Effector memory CD8-positive, alpha-beta T cell (primary cell): ENCODE results near the gene OR2AT4.
"Not testable (repeated sequence)": the region's sequence is repeated elsewhere in the genome, so short reads cannot be mapped to it uniquely, and the experiment has no call there.

Experiments
- ATAC-seq: fragments of 150-1000 bp; cut with Tn5 transposase; replicated peaks from 2 replicates; pipeline ENCODE4 v1.10.0; 2021; ENCODE audit warnings: mild to moderate bottlenecking, moderate library complexity
- DNase-seq, 3 experiments: peaks; one replicate each; pipeline ENCODE4 v3.0.0; 2021
- H3K27ac Mint-ChIP-seq, 2 donors: one replicate each; pipeline ENCODE4 v1.8.0; 2022; ENCODE audit warnings: mild to moderate bottlenecking in 2 of 2, mixed read lengths in 2 of 2, moderate library complexity in 2 of 2
- H3K27me3 Mint-ChIP-seq, 2 donors: one replicate each; pipeline ENCODE4 v1.8.0; 2022; ENCODE audit warnings: mixed read lengths in 2 of 2
- H3K36me3 Mint-ChIP-seq: one replicate; pipeline ENCODE4 v1.8.0; 2022; ENCODE audit warnings: mild to moderate bottlenecking, moderate library complexity, mixed read lengths; ENCODE audit not compliant: insufficient read depth
- H3K4me1 Mint-ChIP-seq, 2 donors: one replicate each; pipeline ENCODE4 v1.8.0; 2022; ENCODE audit warnings: low read depth in 2 of 2, mixed read lengths in 2 of 2
- H3K4me3 Mint-ChIP-seq, 2 donors: one replicate each; pipeline ENCODE4 v1.8.0; 2022; ENCODE audit warnings: mild to moderate bottlenecking in 2 of 2, mixed read lengths in 2 of 2, moderate library complexity in 2 of 2
- H3K9me3 Mint-ChIP-seq, 2 donors: one replicate each; pipeline ENCODE4 v1.8.0; 2022; ENCODE audit warnings: mixed read lengths in 2 of 2

The OR2AT4 gene

GRCh38 chr11:75046668-75047067 is 50.0 kb downstream of the OR2AT4 start:
- H3K36me3 Mint-ChIP-seq, H3K27ac Mint-ChIP-seq, H3K27me3 Mint-ChIP-seq, H3K4me3 Mint-ChIP-seq, DNase-seq, H3K4me1 Mint-ChIP-seq, ATAC-seq, H3K9me3 Mint-ChIP-seq: not testable (repeated sequence)

- not testable (repeated sequence) for ATAC-seq, H3K4me1 Mint-ChIP-seq, H3K36me3 Mint-ChIP-seq, H3K9me3 Mint-ChIP-seq, H3K4me3 Mint-ChIP-seq, H3K27ac Mint-ChIP-seq, DNase-seq
- H3K27me3 Mint-ChIP-seq = peaks cover 12 to 18% of the 10 kb centered on the region in 2 donors
These were observed 52.1 kb downstream of the OR2AT4 start for GRCh38 chr11:75044381-75045170.

GRCh38 chr11:75041821-75042220 is 54.9 kb downstream of the OR2AT4 start:
- not testable (repeated sequence) for H3K4me3 Mint-ChIP-seq, H3K36me3 Mint-ChIP-seq, ATAC-seq, H3K27ac Mint-ChIP-seq, H3K4me1 Mint-ChIP-seq, DNase-seq, H3K9me3 Mint-ChIP-seq
- peaks cover 12 to 18% of the 10 kb centered on the region in 2 donors for H3K27me3 Mint-ChIP-seq

- Mint-ChIP-seq H3K36me3 (no peaks in the 10 kb centered on the region), H3K4me3 (no peak overlapping the region), H3K27ac (no peak overlapping the region), H3K27me3 (peaks cover 12 to 18% of the 10 kb centered on the region in 2 donors), H3K9me3 (no peaks in the 10 kb centered on the region), H3K4me1 (no peaks in the 10 kb centered on the region)
- ATAC-seq (no peak), DNase-seq (no peak)
These were observed 55.4 kb downstream of the OR2AT4 start for GRCh38 chr11:75041263-75041662.

- Mint-ChIP-seq H3K27ac (no peak overlapping the region), H3K4me1 (peaks cover 0 to 8% of the 10 kb centered on the region in 2 donors), H3K27me3 (peaks cover 12 to 18% of the 10 kb centered on the region in 2 donors), H3K4me3 (no peak overlapping the region), H3K9me3 (no peaks in the 10 kb centered on the region), H3K36me3 (no peaks in the 10 kb centered on the region)
- no peak for ATAC-seq
- DNase-seq = no peak
These were observed 56.4 kb downstream of the OR2AT4 start for GRCh38 chr11:75040167-75040770.

- H3K36me3 Mint-ChIP-seq = no peaks in the 10 kb centered on the region
- no peak overlapping the region for H3K4me3 Mint-ChIP-seq
These were observed 60.6 kb downstream of the OR2AT4 start for GRCh38 chr11:75035911-75036565.

GRCh38 chr11:75035256-75035655 is 61.4 kb downstream of the OR2AT4 start:
- H3K4me1 Mint-ChIP-seq = peaks cover 0 to 8% of the 10 kb centered on the region in 2 donors
- ATAC-seq (no peak), DNase-seq (no peak)
- H3K9me3 Mint-ChIP-seq = no peaks in the 10 kb centered on the region
- H3K27ac Mint-ChIP-seq = no peak overlapping the region
- peaks cover 0 to 7% of the 10 kb centered on the region in 2 donors for H3K27me3 Mint-ChIP-seq
- no peaks in the 10 kb centered on the region for H3K36me3 Mint-ChIP-seq
- no peak overlapping the region for H3K4me3 Mint-ChIP-seq

More at GRCh38 chr11:75035911-75036565, 60.6 kb downstream of the OR2AT4 start:
- Mint-ChIP-seq H3K27me3 (peaks cover 6 to 15% of the 10 kb centered on the region in 2 donors), H3K9me3 (no peaks in the 10 kb centered on the region), H3K4me1 (peaks cover 0 to 8% of the 10 kb centered on the region in 2 donors), H3K27ac (no peak overlapping the region)
- ATAC-seq = no peak
- no peak for DNase-seq

GRCh38 chr11:75033916-75034315 is 62.8 kb downstream of the OR2AT4 start:
- H3K36me3 Mint-ChIP-seq = no peaks in the 10 kb centered on the region
- DNase-seq (no peak), ATAC-seq (no peak)
- no peak overlapping the region for H3K4me3 Mint-ChIP-seq
- no peak overlapping the region for H3K27ac Mint-ChIP-seq
- H3K9me3 Mint-ChIP-seq = no peaks in the 10 kb centered on the region
- peaks cover 0 to 8% of the 10 kb centered on the region in 2 donors for H3K4me1 Mint-ChIP-seq
- peaks cover 0 to 4% of the 10 kb centered on the region in 2 donors for H3K27me3 Mint-ChIP-seq

GRCh38 chr11:75032550-75032935 is 64.1 kb downstream of the OR2AT4 start:
- no peaks in the 10 kb centered on the region for H3K9me3 Mint-ChIP-seq

GRCh38 chr11:75031771-75032549 is 64.7 kb downstream of the OR2AT4 start:
- no peaks in the 10 kb centered on the region for H3K36me3 Mint-ChIP-seq
- no peaks in the 10 kb centered on the region for H3K9me3 Mint-ChIP-seq
- ATAC-seq (peak; percentile 31), DNase-seq (peak; percentile 35 to 51 (median 38))
- peaks cover 0 to 4% of the 10 kb centered on the region in 2 donors for H3K27me3 Mint-ChIP-seq
- H3K4me1 Mint-ChIP-seq = peaks cover 0 to 8% of the 10 kb centered on the region in 2 donors
- no peak overlapping the region for H3K27ac Mint-ChIP-seq
- H3K4me3 Mint-ChIP-seq = no peak overlapping the region

More at GRCh38 chr11:75032550-75032935, 64.1 kb downstream of the OR2AT4 start:
- H3K4me3 Mint-ChIP-seq = no peak overlapping the region
- ATAC-seq (no peak), DNase-seq (no peak)
- H3K36me3 Mint-ChIP-seq = no peaks in the 10 kb centered on the region
- H3K27me3 Mint-ChIP-seq = peaks cover 0 to 4% of the 10 kb centered on the region in 2 donors
- no peak overlapping the region for H3K27ac Mint-ChIP-seq
- H3K4me1 Mint-ChIP-seq = peaks cover 0 to 8% of the 10 kb centered on the region in 2 donors
